ENCODE results near the gene AGBL3.

The AGBL3 gene

DNA sequence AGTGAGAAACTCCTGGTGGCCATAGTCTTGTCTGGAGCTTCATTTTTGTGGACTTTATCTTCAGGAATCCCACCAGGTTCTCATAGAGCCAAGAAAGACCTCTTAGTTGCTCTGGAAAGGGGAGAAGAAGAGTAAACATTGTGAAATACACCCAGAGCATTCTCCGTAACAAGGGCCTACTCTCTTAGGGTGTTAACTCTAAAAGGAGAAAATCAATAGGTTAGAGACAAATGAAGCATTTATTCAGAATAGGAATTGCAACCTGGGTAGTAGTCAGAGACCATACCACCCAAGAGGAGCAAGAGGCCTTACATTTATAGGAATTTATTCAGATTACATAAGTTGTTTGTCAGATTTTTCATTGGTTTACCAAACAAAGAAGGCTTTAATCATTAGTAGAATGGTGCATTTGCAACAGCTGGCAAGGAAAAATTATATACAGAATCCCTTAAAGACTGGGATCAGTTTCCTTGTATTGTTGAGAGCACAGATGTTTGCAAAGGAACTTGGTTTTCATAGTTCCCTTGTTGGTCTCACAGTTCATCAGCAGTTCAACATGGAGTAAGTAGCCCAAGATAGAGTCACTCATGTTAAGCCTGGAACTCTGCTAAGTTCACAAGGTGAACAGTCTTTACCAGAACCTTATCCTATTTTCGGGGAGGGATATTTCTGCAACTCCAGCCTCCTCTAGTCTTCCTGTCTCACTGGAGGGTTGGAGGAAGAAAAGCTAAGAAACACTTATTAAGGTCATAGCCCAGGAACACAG is 108.3 kb downstream of the AGBL3 start:
- no peaks in the 10 kb centered on the region for H3K4me1 ChIP-seq (ENCODE audit: control insufficient read depth, insufficient read depth, low read depth, low read length)
- H3K27ac ChIP-seq (ENCODE audit: low read length, poor library complexity, severe bottlenecking) = no peak overlapping the region
- H4K8ac ChIP-seq (ENCODE audit: low read length) = no peak overlapping the region
- no peak overlapping the region for H3K4ac ChIP-seq (ENCODE audit: low read depth in 1 of 2, low read length in 2 of 2)
- H4K91ac ChIP-seq (ENCODE audit: low read length) = no peak overlapping the region
- no peak overlapping the region for H2BK120ac ChIP-seq (ENCODE audit: low read depth, low read length)
- peaks cover under 1% of the 10 kb centered on the region for H3K9me3 ChIP-seq (ENCODE audit: control insufficient read depth, low read length)
- no peak overlapping the region for H2BK5ac ChIP-seq (ENCODE audit: low read depth, low read length, poor library complexity, severe bottlenecking)
- H3K36me3 ChIP-seq (ENCODE audit: control insufficient read depth in 1 of 2, insufficient read depth in 2 of 2, low read depth in 1 of 2, low read length in 2 of 2) = no peaks in the 10 kb centered on the region
- no peak overlapping the region for H3K4me2 ChIP-seq (ENCODE audit: low read length, poor library complexity, severe bottlenecking)
- WGBS = 100% methylated on average over 1 of the region's 2 CpGs
- H3K27me3 ChIP-seq (ENCODE audit: control insufficient read depth in 1 of 2, insufficient read depth in 1 of 2, low read length in 2 of 2) = no peaks in the 10 kb centered on the region
- no peak overlapping the region for H2AFZ ChIP-seq (ENCODE audit: low read depth, low read length)
- no peak for DNase-seq
- no peak overlapping the region for H3K23ac ChIP-seq (ENCODE audit: low read length in 2 of 2)
- no peak overlapping the region for H2BK12ac ChIP-seq (ENCODE audit: low read length in 2 of 2)
- no peak overlapping the region for H3K14ac ChIP-seq (ENCODE audit: low read length in 2 of 2)
- no peak overlapping the region for H2AK5ac ChIP-seq (ENCODE audit: low read length, severe bottlenecking)
- H3K18ac ChIP-seq (ENCODE audit: low read depth in 1 of 2, low read length in 2 of 2) = no peak overlapping the region
- H3K9ac ChIP-seq (ENCODE audit: low read length) = no peak overlapping the region
- no peak overlapping the region for H2BK15ac ChIP-seq (ENCODE audit: low read depth, poor library complexity, severe bottlenecking)
- H3K4me3 ChIP-seq (ENCODE audit: insufficient read depth in 1 of 2, low read depth in 1 of 2, low read length in 2 of 2) = no peak overlapping the region
- H3K79me1 ChIP-seq (replicated peaks; ENCODE audit: low read length, poor library complexity, severe bottlenecking) = no peaks in the 10 kb centered on the region

DNA sequence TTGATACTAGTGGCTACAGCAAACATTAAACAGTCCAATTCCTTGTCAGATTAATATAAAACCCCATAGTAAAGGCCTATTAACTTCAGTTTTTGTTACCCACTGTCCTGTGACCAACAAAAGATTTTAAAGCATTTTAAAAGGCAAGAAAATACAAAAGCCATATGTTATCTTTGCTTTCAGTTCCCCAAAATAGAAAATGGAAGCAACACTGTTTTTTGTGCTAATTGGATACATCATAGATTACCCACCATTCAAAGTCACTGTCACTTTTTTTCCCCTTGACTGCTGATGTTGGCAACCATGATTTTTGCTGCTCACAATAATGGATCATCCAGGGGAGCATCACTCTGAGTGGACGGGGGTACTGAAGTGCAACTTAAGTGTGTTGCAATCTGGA is 109.1 kb downstream of the AGBL3 start:
- Histone ChIP-seq H3K27me3 (ENCODE audit: control insufficient read depth in 1 of 2, insufficient read depth in 1 of 2, low read length in 2 of 2) (no peaks in the 10 kb centered on the region), H4K8ac (ENCODE audit: low read length) (no peak overlapping the region), H4K91ac (ENCODE audit: low read length) (no peak overlapping the region), H3K79me1 (replicated peaks; ENCODE audit: low read length, poor library complexity, severe bottlenecking) (no peaks in the 10 kb centered on the region), H3K4me2 (ENCODE audit: low read length, poor library complexity, severe bottlenecking) (no peak overlapping the region), H3K27ac (ENCODE audit: low read length, poor library complexity, severe bottlenecking) (no peak overlapping the region), H2BK5ac (ENCODE audit: low read depth, low read length, poor library complexity, severe bottlenecking) (no peak overlapping the region), H3K4ac (ENCODE audit: low read depth in 1 of 2, low read length in 2 of 2) (no peak overlapping the region), H3K4me1 (ENCODE audit: control insufficient read depth, insufficient read depth, low read depth, low read length) (no peaks in the 10 kb centered on the region), H3K18ac (ENCODE audit: low read depth in 1 of 2, low read length in 2 of 2) (no peak overlapping the region), H3K9ac (ENCODE audit: low read length) (no peak overlapping the region), H3K14ac (ENCODE audit: low read length in 2 of 2) (no peak overlapping the region), H2AK5ac (ENCODE audit: low read length, severe bottlenecking) (no peak overlapping the region), H3K9me3 (ENCODE audit: control insufficient read depth, low read length) (no peaks in the 10 kb centered on the region), H3K23ac (ENCODE audit: low read length in 2 of 2) (peak overlapping the region in 1 of 2 experiments; percentile 72), H2AFZ (ENCODE audit: low read depth, low read length) (no peak overlapping the region), H2BK15ac (ENCODE audit: low read depth, poor library complexity, severe bottlenecking) (no peak overlapping the region), H3K4me3 (ENCODE audit: insufficient read depth in 1 of 2, low read depth in 1 of 2, low read length in 2 of 2) (no peak overlapping the region), H3K36me3 (ENCODE audit: control insufficient read depth in 1 of 2, insufficient read depth in 2 of 2, low read depth in 1 of 2, low read length in 2 of 2) (no peaks in the 10 kb centered on the region), H2BK120ac (ENCODE audit: low read depth, low read length) (no peak overlapping the region), H2BK12ac (ENCODE audit: low read length in 2 of 2) (no peak overlapping the region)
- 70% methylated on average over 1 of the region's 1 CpG for WGBS
- no peak for DNase-seq

DNA sequence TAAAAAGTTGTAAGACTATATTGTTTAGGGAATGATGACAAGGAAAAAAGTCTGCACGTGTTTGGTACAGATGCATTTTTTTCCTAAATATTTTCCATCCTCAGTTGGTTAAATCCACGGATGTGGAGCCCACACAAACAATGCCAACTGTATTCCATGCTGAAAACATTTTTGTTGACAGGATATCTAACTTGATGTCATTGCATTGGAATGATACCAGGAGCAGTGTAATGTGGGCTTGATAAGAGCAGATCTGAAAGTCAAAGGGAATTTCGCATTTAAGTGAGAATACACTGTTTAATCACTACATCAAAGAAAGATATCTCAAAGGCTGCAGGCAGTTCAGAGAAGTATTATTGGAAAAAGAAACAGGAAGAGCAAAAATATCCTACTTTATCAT is 112.1 kb downstream of the AGBL3 start:
- Histone ChIP-seq H3K18ac (ENCODE audit: low read depth in 1 of 2, low read length in 2 of 2) (no peak overlapping the region), H3K4me1 (ENCODE audit: control insufficient read depth, insufficient read depth, low read depth, low read length) (no peaks in the 10 kb centered on the region), H2AFZ (ENCODE audit: low read depth, low read length) (no peak overlapping the region), H3K4me2 (ENCODE audit: low read length, poor library complexity, severe bottlenecking) (no peak overlapping the region), H2BK120ac (ENCODE audit: low read depth, low read length) (no peak overlapping the region), H3K36me3 (ENCODE audit: control insufficient read depth in 1 of 2, insufficient read depth in 2 of 2, low read depth in 1 of 2, low read length in 2 of 2) (no peaks in the 10 kb centered on the region), H2BK12ac (ENCODE audit: low read length in 2 of 2) (no peak overlapping the region), H3K27ac (ENCODE audit: low read length, poor library complexity, severe bottlenecking) (no peak overlapping the region), H2BK15ac (ENCODE audit: low read depth, poor library complexity, severe bottlenecking) (no peak overlapping the region), H3K9ac (ENCODE audit: low read length) (no peak overlapping the region), H3K27me3 (ENCODE audit: control insufficient read depth in 1 of 2, insufficient read depth in 1 of 2, low read length in 2 of 2) (no peaks in the 10 kb centered on the region), H4K8ac (ENCODE audit: low read length) (no peak overlapping the region), H2BK5ac (ENCODE audit: low read depth, low read length, poor library complexity, severe bottlenecking) (no peak overlapping the region), H3K9me3 (ENCODE audit: control insufficient read depth, low read length) (no peaks in the 10 kb centered on the region), H3K79me1 (replicated peaks; ENCODE audit: low read length, poor library complexity, severe bottlenecking) (no peaks in the 10 kb centered on the region), H3K14ac (ENCODE audit: low read length in 2 of 2) (no peak overlapping the region), H2AK5ac (ENCODE audit: low read length, severe bottlenecking) (no peak overlapping the region), H3K23ac (ENCODE audit: low read length in 2 of 2) (no peak overlapping the region), H3K4me3 (ENCODE audit: insufficient read depth in 1 of 2, low read depth in 1 of 2, low read length in 2 of 2) (no peak overlapping the region), H4K91ac (ENCODE audit: low read length) (no peak overlapping the region), H3K4ac (ENCODE audit: low read depth in 1 of 2, low read length in 2 of 2) (no peak overlapping the region)
- 83% methylated on average over 1 of the region's 3 CpGs for WGBS
- DNase-seq = no peak

DNA sequence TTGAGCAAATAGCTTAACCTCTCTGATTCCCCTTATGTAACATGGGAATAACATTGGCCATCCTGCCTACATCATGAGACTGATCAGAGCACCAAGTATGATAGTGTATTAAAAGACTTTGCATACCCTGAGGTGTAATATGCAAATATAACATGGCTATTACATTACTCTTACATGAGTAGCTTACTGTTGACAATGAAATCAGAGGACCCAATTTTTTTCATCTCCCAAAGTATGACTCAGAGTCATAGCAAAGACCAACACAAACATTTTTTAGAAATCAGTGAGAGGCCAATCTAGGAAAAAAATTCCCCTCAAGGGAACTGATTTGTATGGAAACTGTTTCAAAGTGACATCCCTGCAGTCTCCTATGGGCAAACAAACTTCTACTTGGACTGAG is 114.5 kb downstream of the AGBL3 start:
- no peak overlapping the region for H3K18ac ChIP-seq (ENCODE audit: low read depth in 1 of 2, low read length in 2 of 2)
- no peak overlapping the region for H3K27ac ChIP-seq (ENCODE audit: low read length, poor library complexity, severe bottlenecking)
- H3K4me3 ChIP-seq (ENCODE audit: insufficient read depth in 1 of 2, low read depth in 1 of 2, low read length in 2 of 2) = no peak overlapping the region
- H3K14ac ChIP-seq (ENCODE audit: low read length in 2 of 2) = no peak overlapping the region
- no peak overlapping the region for H2AK5ac ChIP-seq (ENCODE audit: low read length, severe bottlenecking)
- H3K23ac ChIP-seq (ENCODE audit: low read length in 2 of 2) = no peak overlapping the region
- H4K8ac ChIP-seq (ENCODE audit: low read length) = no peak overlapping the region
- no peak overlapping the region for H2BK15ac ChIP-seq (ENCODE audit: low read depth, poor library complexity, severe bottlenecking)
- H4K91ac ChIP-seq (ENCODE audit: low read length) = no peak overlapping the region
- H3K36me3 ChIP-seq (ENCODE audit: control insufficient read depth in 1 of 2, insufficient read depth in 2 of 2, low read depth in 1 of 2, low read length in 2 of 2) = no peaks in the 10 kb centered on the region
- no peak overlapping the region for H2AFZ ChIP-seq (ENCODE audit: low read depth, low read length)
- no peak overlapping the region for H3K9ac ChIP-seq (ENCODE audit: low read length)
- H3K4me2 ChIP-seq (ENCODE audit: low read length, poor library complexity, severe bottlenecking) = no peak overlapping the region
- H2BK5ac ChIP-seq (ENCODE audit: low read depth, low read length, poor library complexity, severe bottlenecking) = no peak overlapping the region
- no peaks in the 10 kb centered on the region for H3K79me1 ChIP-seq (replicated peaks; ENCODE audit: low read length, poor library complexity, severe bottlenecking)
- H2BK12ac ChIP-seq (ENCODE audit: low read length in 2 of 2) = no peak overlapping the region
- H3K4ac ChIP-seq (ENCODE audit: low read depth in 1 of 2, low read length in 2 of 2) = no peak overlapping the region
- H3K27me3 ChIP-seq (ENCODE audit: control insufficient read depth in 1 of 2, insufficient read depth in 1 of 2, low read length in 2 of 2) = no peaks in the 10 kb centered on the region
- no peak overlapping the region for H2BK120ac ChIP-seq (ENCODE audit: low read depth, low read length)
- no peaks in the 10 kb centered on the region for H3K4me1 ChIP-seq (ENCODE audit: control insufficient read depth, insufficient read depth, low read depth, low read length)
- H3K9me3 ChIP-seq (ENCODE audit: control insufficient read depth, low read length) = no peaks in the 10 kb centered on the region
- DNase-seq = peak; percentile 6
